Prostate gland (tissue), 2 donors: ENCODE results near the gene ACSL1. TPM values are rescaled to one million over a fixed set of nuclear protein-coding genes. Genes with fewer than 3 reads are reported as not detected.

Source experiments
- DNase-seq: peaks from one replicate; pipeline ENCODE4 v3.0.0-alpha.2; 2019; ENCODE audit warnings: low spot score
- H3K27ac ChIP-seq, 2 donors: fragments of 200-600 bp; sonication (generic); 2 replicates each; pipeline ENCODE4 v1.5.1; 2017 to 2019
- H3K27me3 ChIP-seq: fragments of 200-600 bp; sonication (generic); replicated peaks from 2 replicates; pipeline ENCODE4 v1.5.1; 2019; ENCODE audit not compliant: insufficient read depth
- H3K36me3 ChIP-seq, 2 donors: fragments of 200-600 bp; sonication (generic); 1 replicate in 1 of 2; 2 replicates in 1 of 2; pipeline versions ENCODE4 v1.5.1 to v1.8.1; 2017 to 2019
- H3K4me1 ChIP-seq: fragments of 200-600 bp; sonication (generic); replicated peaks from 2 replicates; pipeline ENCODE4 v1.5.1; 2019
- H3K4me3 ChIP-seq, 2 donors: fragments of 200-600 bp; sonication (generic); 2 replicates each; pipeline ENCODE4 v1.5.1; 2017 to 2019
- H3K9me3 ChIP-seq: fragments of 200-600 bp; sonication (generic); 2 replicates; pipeline ENCODE4 v1.5.1; 2017
- CTCF ChIP-seq, 4 experiments: fragments of 200-600 bp in 2 of 4; fragments of 450-650 bp in 2 of 4; sonication (generic) in 2 of 4; IDR thresholded peaks; 1 replicate in 3 of 4; 2 replicates in 1 of 4; pipeline ENCODE4 v1.5.1; 2016 to 2019; ENCODE audit warnings: antibody characterized with exemption in 4 of 4, mild to moderate bottlenecking in 2 of 4, moderate library complexity in 2 of 4
- POLR2A ChIP-seq: fragments of 450-650 bp; IDR thresholded peaks from one replicate; pipeline ENCODE4 v1.6.1; 2016; ENCODE audit warnings: antibody characterized with exemption, mild to moderate bottlenecking
- POLR2AphosphoS5 ChIP-seq: sonication (generic); formaldehyde crosslinking; IDR thresholded peaks from one replicate; pipeline ENCODE4 v1.6.1; 2017; ENCODE audit warnings: antibody characterized with exemption
- WGBS: methylation state at CpG from one replicate; pipeline ENCODE4 v1.1.5; 2018; 5-methylcytosine and 5-hydroxymethylcytosine counted together
- intact Hi-C: fragments of 100-400 bp; cut with DNase I; formaldehyde crosslinking; loops from one replicate; pipeline ENCODE4 v1.14.2; 2022
- total RNA-seq, 2 donors: library from RNA; depleted of rRNA; stranded (reverse); fragments of >200 nt; gene quantifications; one replicate each; pipeline ENCODE4 v1.1.0, GENCODE V29; 2016

The ACSL1 gene
- total RNA-seq, 2 donors from 2014 or later: 71.7 to 157 TPM

- no peaks in the 10 kb centered on the region for H3K36me3 ChIP-seq
- intact Hi-C loops: no loop called here
- H3K27me3 ChIP-seq: no peaks in the 10 kb centered on the region
- peak overlapping the region; percentile 81 to 89 for H3K27ac ChIP-seq
- H3K4me3 ChIP-seq: no peak overlapping the region
- H3K9me3 ChIP-seq: no peaks in the 10 kb centered on the region
- DNase-seq: no peak
- TF ChIP-seq POLR2A: no peak
- TF ChIP-seq POLR2AphosphoS5: no peak
- no peak for TF ChIP-seq CTCF (IDR thresholded peaks at IDR 0.05)
- WGBS: 92% methylated on average over 16 of the region's 16 CpGs
- peaks cover 12% of the 10 kb centered on the region for H3K4me1 ChIP-seq
These were observed 22.6 kb downstream of the ACSL1 start for GRCh38 chr4:184803133-184803532.

DNA sequence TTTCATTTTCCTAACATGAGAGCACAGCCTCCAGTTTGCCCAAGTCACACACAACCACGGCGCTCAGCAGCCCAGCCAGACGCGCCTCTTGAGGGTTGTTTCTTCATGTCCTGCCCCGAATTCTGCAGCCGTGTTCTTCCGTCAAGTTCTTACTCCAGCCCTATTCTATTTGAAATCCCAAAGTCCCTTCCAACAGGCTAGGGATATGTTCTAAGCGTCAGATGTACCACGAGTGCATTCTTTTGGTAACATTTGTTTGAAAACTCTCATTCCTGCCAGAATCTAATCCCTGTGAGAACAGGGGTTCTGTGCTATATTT is 23.1 kb downstream of the ACSL1 start:
- H3K27ac ChIP-seq: peak overlapping the region; percentile 81 to 89
- H3K4me1 ChIP-seq: peaks cover 8% of the 10 kb centered on the region
- intact Hi-C loops: no loop called here
- no peak for DNase-seq
- no peaks in the 10 kb centered on the region for H3K27me3 ChIP-seq
- no peak overlapping the region for H3K4me3 ChIP-seq
- H3K36me3 ChIP-seq: no peaks in the 10 kb centered on the region
- no peaks in the 10 kb centered on the region for H3K9me3 ChIP-seq
- 89% methylated on average over 9 of the region's 9 CpGs for WGBS
- TF ChIP-seq CTCF (IDR thresholded peaks at IDR 0.05) (no peak), POLR2A (no peak), POLR2AphosphoS5 (no peak)

DNA sequence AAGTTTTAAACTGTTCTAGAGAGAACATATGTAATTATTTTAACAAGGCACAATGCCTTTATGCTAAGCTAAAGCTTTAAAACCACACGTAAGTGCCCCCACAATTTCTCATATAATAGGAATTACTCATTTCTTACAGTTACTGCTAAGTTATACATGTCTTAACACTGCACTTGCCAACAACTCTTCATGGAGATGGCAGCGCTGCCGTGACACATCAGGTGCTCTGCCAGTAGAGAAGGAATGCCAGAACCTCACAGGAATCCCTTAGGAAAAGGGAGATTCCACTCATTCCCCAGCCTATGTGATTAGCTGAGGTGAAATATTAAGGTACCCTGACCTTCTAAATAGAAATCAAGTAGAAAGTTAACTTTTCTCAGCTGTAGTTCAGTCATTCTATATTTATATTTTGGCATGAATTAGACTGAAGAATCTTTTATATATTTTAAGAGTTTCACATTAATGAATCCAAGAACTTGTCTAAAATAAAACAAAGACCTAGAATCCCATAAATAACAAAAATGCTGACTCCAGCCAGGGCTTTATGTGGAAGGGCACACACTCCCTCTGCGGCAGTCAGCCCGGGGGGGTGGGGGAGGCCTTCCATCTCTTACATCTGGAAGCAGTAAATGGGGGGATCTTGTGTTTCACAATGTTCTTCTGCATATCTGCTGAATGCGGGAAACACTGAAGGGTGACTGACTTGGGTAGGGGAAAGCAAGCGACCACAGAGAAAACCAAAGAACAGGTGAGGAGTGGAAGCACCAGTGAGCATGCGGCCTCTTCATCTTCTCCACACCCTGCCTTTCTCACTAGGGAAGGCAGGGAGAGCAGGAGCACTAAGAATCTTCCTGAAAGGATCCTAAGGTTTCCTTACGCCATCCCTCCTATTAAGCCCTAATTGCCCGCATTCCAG is 23.7 kb downstream of the ACSL1 start:
- no peak for DNase-seq
- Histone ChIP-seq H3K27me3 (no peaks in the 10 kb centered on the region), H3K4me1 (peaks cover 6% of the 10 kb centered on the region), H3K27ac (peak overlapping the region; percentile 81 to 89), H3K4me3 (no peak overlapping the region), H3K9me3 (no peaks in the 10 kb centered on the region), H3K36me3 (no peaks in the 10 kb centered on the region)
- intact Hi-C loops: no loop called here
- no peak for TF ChIP-seq POLR2A
- peak; percentile 9 for TF ChIP-seq POLR2AphosphoS5
- no peak for TF ChIP-seq CTCF (IDR thresholded peaks at IDR 0.05)
- WGBS: 59% methylated on average over 10 of the region's 10 CpGs

- Histone ChIP-seq H3K27ac (peak overlapping the region in 1 of 2 donors; percentile 88), H3K4me1 (no peaks in the 10 kb centered on the region), H3K9me3 (no peaks in the 10 kb centered on the region), H3K27me3 (no peaks in the 10 kb centered on the region), H3K4me3 (no peak overlapping the region), H3K36me3 (no peaks in the 10 kb centered on the region)
- no peak for TF ChIP-seq POLR2A
- no peak for TF ChIP-seq CTCF (IDR thresholded peaks at IDR 0.05)
- TF ChIP-seq POLR2AphosphoS5: no peak
- 96% methylated on average over 7 of the region's 7 CpGs for WGBS
- intact Hi-C loops: no loop called here
- DNase-seq: no peak
These were observed 27.3 kb downstream of the ACSL1 start for GRCh38 chr4:184798504-184798903.

DNA sequence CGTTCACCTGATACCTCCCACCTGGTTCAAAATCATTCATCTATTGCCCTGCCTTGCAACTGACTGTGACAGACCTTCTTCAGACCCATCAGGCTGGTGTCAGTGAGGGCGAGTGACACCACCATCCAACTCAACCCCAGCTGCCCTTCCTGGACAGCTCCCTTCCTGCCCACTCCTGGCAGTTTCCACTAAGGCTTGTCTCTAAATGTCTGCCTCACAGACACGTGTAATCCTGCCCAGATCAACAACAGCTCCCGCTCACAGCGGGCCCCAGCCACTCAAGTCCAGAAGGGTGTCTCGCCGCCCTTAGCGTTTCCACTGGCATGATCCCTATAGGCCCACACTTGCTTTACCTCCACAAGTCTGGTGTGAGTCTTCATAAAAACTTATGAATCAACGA is 28.9 kb downstream of the ACSL1 start:
- 86% methylated on average over 9 of the region's 9 CpGs for WGBS
- no peak for DNase-seq

More for the DNA sequence above, 28.9 kb downstream of the ACSL1 start:
- no peak for TF ChIP-seq POLR2AphosphoS5
- TF ChIP-seq POLR2A: no peak
- no peak for TF ChIP-seq CTCF (IDR thresholded peaks at IDR 0.05)
- Histone ChIP-seq H3K9me3 (no peaks in the 10 kb centered on the region), H3K27ac (peak overlapping the region; percentile 10 to 88), H3K4me1 (peaks cover 6% of the 10 kb centered on the region), H3K36me3 (no peaks in the 10 kb centered on the region), H3K27me3 (no peaks in the 10 kb centered on the region), H3K4me3 (no peak overlapping the region)
- intact Hi-C loops: no loop called here
